Stimulated activated CD8-positive, alpha-beta memory T cell treated with anti-CD3 and anti-CD28 coated beads, Interleukin-2, amount 100 ng/mL, for 48 hours (primary cell): ENCODE results near the gene SAMD4A.

ENCODE experiments used
- DNase-seq, 2 donors: peaks; one replicate each; pipeline ENCODE4 v3.0.0-alpha.2; 2020; ENCODE audit warnings: low read depth in 2 of 2

Gene SAMD4A

DNA sequence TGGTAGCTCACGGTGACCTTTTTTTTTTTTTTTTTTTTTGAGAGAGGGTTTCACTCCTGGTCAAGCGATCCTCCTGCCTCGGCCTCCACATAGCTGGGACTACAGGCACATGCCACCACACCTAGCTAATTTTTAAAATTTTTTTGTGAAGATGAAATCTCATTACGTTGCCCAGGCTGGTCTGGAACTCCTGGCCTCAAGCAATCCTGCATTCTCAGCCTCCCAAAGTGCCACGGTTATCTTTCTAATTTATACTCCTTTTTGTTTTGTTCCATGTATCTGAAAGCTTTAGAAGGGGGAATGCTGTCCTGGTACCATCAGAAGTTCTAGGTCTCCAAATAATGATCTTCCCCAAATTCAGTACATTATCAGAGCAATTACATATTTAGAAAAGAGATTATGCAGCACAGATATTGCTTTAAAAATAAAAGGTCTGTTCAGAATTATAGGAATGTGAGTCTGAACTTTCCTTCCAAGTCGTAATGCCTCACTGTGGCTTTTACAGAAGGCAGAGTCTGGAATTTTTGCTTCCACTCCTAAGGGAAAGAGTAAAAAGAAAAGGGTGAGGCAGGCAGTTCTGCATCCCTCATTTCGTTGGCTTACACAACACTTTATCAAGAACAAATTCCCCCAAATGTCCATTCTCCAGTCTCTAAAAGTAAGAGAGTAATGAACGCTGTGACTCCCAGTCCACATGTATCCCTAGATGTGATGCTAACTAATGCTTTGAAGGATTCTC, 262.7 kb downstream of the SAMD4A start:
- DNase-seq = no peak

DNA sequence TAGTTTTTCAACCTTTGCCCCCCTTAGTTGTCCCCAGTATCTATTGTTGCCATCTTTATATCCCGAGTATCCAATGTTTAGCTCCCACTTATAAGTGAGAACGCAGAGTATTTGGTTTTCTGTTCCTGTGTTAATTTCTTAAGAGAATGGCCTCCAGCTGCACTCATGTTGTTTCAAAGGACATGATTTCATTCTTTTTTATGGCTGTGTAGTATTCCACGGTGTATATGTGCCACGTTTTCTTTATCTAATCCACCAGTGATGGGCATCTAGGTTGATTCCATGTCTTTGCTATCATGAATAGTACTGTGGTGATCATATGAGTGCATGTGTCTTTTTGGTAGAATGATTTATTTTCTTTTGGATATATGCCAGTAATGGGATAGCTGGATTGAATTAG, 263.7 kb downstream of the SAMD4A start:
- no peak for DNase-seq

DNA sequence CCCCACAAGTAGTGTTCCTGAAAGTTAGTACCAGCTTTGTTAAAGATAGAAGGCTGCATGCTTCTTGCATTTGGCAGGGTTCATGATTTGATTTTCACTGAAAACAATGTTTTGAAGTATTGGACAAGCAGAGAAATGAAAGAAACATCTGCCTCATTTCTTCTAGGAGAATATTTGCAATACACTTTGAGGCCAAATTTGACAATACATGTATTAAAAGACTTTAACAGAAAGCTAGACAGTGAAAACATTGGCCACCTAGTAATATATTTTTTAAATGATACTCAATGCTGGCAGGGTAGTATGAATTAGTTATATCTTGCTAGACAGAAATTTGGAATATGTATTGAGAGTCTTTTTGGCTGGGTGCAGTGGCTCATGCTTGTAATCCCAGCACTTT, 267.2 kb downstream of the SAMD4A start:
- DNase-seq = no peak

DNA sequence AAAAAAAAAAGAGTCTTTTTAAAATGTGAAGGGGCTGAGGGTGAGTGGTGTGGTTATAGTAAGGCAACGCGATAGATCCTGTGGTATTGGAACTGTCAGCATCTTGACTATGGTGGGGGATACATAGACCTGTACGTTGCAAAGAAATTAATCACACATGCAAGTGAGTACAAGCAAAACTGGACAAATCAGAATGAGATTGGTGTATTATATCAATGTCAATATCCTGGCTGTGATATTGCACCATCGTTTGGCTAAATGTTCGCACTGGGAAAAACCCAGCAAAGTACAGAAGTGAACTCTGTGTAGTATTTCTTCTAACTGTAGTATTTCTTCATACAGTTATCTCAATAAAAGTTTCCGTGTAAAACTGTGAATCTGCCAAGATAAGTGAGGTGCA, 267.8 kb downstream of the SAMD4A start:
- DNase-seq = no peak

DNA sequence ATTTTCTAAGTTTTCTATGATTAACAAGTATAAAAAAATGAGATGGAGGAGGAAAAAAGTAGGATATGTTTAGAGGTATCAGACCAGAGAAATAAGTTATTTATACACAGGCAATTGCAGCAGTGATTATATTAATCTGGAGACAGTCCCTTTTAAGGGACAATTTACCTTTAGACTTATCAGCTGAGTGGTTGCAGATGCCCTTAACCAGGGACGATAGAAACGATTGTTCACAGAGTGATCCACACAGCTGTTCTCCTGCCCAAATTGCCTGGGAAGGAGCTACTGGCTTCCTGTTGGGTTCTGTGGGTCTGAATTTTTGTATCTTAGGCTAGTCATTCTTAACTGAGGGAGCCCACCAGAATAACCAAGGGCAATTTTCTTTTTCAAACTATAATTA, 269.3 kb downstream of the SAMD4A start:
- DNase-seq = no peak

DNA sequence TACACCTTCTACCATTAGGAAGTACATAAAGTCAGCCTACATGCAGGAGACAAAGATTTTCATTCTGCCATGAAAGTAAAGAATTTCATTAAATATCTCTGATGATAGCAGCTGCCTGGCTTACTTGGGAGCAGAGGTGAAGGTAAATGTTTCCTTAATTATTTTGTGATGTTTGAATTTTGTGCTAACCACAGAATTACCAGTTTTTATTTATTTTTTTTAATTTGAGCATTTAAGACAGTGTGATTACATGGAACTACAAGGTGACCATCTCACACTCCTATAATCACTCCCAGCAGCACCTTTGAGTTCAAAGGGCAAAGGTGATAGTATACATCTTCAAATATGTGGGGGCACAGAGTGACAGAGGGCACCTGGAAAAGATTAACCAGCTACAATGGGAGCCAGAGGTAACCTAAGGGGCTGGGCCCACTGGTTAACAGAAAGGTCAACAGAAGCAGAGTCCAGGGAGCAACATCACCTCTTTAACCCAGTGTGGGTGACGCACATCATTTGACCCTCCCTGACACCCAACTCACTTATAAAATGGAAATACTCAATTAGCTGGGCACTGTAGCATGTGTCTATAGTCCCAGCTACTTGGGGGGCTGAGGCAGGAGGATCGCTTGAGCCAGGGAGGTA, 270.7 kb downstream of the SAMD4A start:
- no peak for DNase-seq

DNA sequence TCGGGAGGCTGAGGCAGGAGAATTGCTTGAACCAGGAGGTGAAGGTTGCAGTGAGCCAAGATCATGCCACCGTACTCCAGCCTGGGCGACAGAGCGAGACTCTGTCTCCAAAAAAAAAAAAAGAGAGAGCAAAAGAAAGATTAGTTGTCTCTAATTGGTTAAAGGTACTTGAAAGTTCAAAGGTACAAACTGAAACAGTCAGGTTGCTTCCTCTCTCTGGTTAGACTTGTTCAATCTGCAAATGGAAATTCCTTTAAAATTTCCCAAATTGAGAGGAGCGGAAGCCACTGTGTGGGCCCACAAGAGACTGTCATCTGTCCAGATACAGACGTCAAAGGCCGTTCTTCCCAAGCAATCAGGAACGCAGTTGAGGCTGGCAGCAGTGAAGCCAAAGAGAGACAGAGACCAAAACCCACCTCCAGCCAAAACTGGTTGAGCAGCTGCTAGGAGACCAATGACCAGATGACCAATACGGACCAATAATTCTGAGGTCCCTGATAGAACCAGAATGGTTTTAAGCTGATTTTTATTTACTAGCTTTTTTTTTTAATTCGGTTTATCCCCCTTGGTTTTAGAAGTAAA, 272.1 kb downstream of the SAMD4A start:
- DNase-seq = no peak

DNA sequence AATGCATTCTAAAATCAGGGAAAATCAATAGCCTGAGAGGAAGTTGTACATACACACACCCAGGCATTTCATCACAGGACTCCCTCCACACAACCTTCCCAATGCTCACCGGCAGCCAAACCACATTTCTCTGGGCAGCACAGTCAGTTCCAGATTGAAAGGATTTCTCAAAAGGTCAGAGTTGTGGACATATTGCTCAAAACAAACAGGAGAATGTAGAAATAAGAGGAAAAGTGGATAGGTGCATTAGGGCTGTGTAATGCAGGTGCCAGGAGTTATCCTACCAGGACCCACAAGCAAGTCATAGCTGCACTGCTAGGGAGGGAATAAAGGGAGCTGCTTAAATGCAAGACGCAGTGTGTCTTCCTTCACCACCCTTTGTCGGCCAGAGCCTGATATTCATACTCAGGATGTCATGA, 272.8 kb downstream of the SAMD4A start:
- DNase-seq = no peak

DNA sequence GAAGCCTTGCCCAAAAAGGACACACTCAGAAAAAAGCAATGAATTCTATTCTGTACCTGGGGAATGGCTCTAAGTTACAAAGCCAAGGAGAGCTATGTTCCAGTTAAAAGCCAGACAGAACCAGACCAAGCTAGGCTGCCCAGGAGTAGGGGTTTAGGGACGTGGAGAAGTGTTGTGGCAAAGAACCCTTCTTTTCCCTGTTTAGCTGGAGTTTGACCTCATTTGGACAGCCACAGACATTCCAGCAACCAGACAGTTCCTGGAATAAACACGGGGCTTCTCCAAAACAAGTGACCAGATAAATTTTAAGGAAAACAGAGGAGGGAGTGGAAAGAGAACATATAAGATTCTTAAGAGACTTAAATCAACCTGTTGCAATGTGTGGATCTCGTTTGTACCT, 273.4 kb downstream of the SAMD4A start:
- no peak for DNase-seq

DNA sequence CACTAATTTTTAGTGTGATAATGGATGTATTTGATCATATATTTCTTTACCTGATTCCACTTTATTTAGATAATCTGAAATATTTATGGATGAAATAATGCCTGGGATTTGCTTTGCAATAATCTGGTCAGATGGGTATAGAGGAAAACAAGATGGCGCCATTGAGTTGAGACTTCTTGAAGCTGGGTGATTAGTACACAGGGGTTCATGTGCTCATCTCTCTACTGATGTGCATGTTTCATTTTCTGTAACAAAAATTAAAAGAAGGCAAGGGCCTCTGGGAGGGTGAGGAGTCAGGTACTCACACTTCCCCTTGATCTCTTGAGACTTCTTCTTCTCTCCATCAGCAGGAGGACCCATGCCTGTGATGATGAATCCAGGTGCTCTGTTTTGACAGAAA, 273.9 kb downstream of the SAMD4A start:
- DNase-seq = no peak
